ENCODE measurements around the gene FBL. TPM values are rescaled to one million over a fixed set of nuclear protein-coding genes. Genes with fewer than 3 reads are reported as not detected.
"Not testable (repeated sequence)": the region's sequence is repeated elsewhere in the genome, so short reads cannot be mapped to it uniquely, and the experiment has no call there.

Gene FBL
- total and polyA plus RNA-seq, 2 of the 4 experiments (the other 2 are of a cell fraction) = 259 to 446 TPM

GRCh38 chr19:39876486-39876885 is 30.3 kb upstream of the FBL start:
- no CpG with 5 or more reads among the region's 11 CpGs for WGBS, 2 experiments (ENCODE audit: extremely low coverage in 2 of 2, insufficient read length in 1 of 2)
- H2BK20ac ChIP-seq (ENCODE audit: low read depth, low read length); H3K4ac ChIP-seq (ENCODE audit: low read depth, low read length); H3K27me3 ChIP-seq (ENCODE audit: control insufficient read depth, insufficient read depth, low read length); H3K4me3 ChIP-seq (ENCODE audit: insufficient read depth, low read depth, low read length); CTCF ChIA-PET; H3K36me3 ChIP-seq (ENCODE audit: control insufficient read depth, insufficient read depth, low read length); ATAC-seq (ENCODE audit: low read depth); H4K20me1 ChIP-seq (ENCODE audit: insufficient read depth, low read length); dilution Hi-C loops (cut with HindIII; ENCODE audit: low sequenced_read_pairs, unreplicated experiment); H4K8ac ChIP-seq (ENCODE audit: low read depth in 2 of 2, low read length in 2 of 2); intact Hi-C loops (cut with micrococcal nuclease); H3K9me3 ChIP-seq (ENCODE audit: control insufficient read depth, insufficient read depth, low read length); H2BK5ac ChIP-seq (ENCODE audit: low read depth, low read length, poor library complexity, severe bottlenecking); H2AK9ac ChIP-seq (replicated peaks; ENCODE audit: low read depth, low read length, poor library complexity); BruUV-seq (replicated peaks); H3K14ac ChIP-seq (replicated peaks; ENCODE audit: low read depth, low read length); H3K79me1 ChIP-seq (ENCODE audit: low read depth in 1 of 2, low read length in 2 of 2); H2BK15ac ChIP-seq (ENCODE audit: low read depth, low read length); H3K9ac ChIP-seq (ENCODE audit: low read depth, low read length); POLR2A ChIA-PET (ENCODE audit: unreplicated experiment); H3K9me1 ChIP-seq (ENCODE audit: insufficient read depth, low read length); H3K56ac ChIP-seq (ENCODE audit: extremely low read depth, insufficient read depth, low read length); H3K23ac ChIP-seq (ENCODE audit: low read depth, low read length); H4K5ac ChIP-seq (ENCODE audit: low read depth, low read length); H3K4me1 ChIP-seq (ENCODE audit: control insufficient read depth, insufficient read depth, low read length); DNase-seq; in situ Hi-C loops (cut with MboI; ENCODE audit: low sequenced_read_pairs); H4K91ac ChIP-seq (ENCODE audit: insufficient read depth, low read depth, low read length); H3K18ac ChIP-seq (ENCODE audit: low read depth, low read length); H2BK120ac ChIP-seq (ENCODE audit: low read depth, low read length); H3K4me2 ChIP-seq (ENCODE audit: low read depth, low read length); H2AK5ac ChIP-seq (ENCODE audit: low read depth, low read length); H2AFZ ChIP-seq (replicated peaks; ENCODE audit: low read length, poor library complexity); H3K27ac ChIP-seq (ENCODE audit: insufficient read depth, low read length): not testable (repeated sequence)

DNA sequence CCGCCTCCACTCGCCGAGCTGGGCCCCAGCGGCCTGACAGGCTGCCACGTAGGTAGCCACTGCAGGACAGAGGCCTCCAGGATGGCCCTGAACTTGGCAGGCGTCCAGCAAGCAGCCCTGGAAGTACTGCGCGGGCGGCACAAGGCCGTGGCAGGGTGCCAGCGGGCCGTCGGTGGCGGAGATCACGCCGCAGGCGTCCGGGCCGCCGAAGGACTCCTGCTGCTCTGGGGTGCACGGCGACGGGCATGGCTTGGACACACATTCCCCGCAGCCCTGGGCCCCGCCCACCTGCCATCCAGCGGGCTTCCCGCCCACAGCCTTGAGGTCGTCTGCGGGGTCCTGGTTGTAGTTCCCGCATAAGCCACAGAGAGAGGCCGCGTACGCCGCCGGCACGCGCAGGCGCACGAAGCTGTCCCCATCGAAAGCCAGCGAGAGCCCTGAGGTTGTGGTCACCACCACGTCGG is 29.3 kb upstream of the FBL start:
- H3K4me3 ChIP-seq (ENCODE audit: insufficient read depth, low read depth, low read length); H3K56ac ChIP-seq (ENCODE audit: extremely low read depth, insufficient read depth, low read length); POLR2A ChIA-PET (ENCODE audit: unreplicated experiment); H3K4ac ChIP-seq (ENCODE audit: low read depth, low read length); intact Hi-C loops (cut with micrococcal nuclease); H4K5ac ChIP-seq (ENCODE audit: low read depth, low read length); CTCF ChIA-PET; DNase-seq; H2BK20ac ChIP-seq (ENCODE audit: low read depth, low read length); H4K8ac ChIP-seq (ENCODE audit: low read depth in 2 of 2, low read length in 2 of 2); H2BK15ac ChIP-seq (ENCODE audit: low read depth, low read length); H2AK9ac ChIP-seq (replicated peaks; ENCODE audit: low read depth, low read length, poor library complexity); H4K20me1 ChIP-seq (ENCODE audit: insufficient read depth, low read length); H3K79me1 ChIP-seq (ENCODE audit: low read depth in 1 of 2, low read length in 2 of 2); H3K27me3 ChIP-seq (ENCODE audit: control insufficient read depth, insufficient read depth, low read length); H2BK5ac ChIP-seq (ENCODE audit: low read depth, low read length, poor library complexity, severe bottlenecking); H3K14ac ChIP-seq (replicated peaks; ENCODE audit: low read depth, low read length); H2AFZ ChIP-seq (replicated peaks; ENCODE audit: low read length, poor library complexity); H3K9me3 ChIP-seq (ENCODE audit: control insufficient read depth, insufficient read depth, low read length); H3K9me1 ChIP-seq (ENCODE audit: insufficient read depth, low read length); BruUV-seq (replicated peaks); H4K91ac ChIP-seq (ENCODE audit: insufficient read depth, low read depth, low read length); H3K9ac ChIP-seq (ENCODE audit: low read depth, low read length); H2BK120ac ChIP-seq (ENCODE audit: low read depth, low read length); H3K23ac ChIP-seq (ENCODE audit: low read depth, low read length); H3K36me3 ChIP-seq (ENCODE audit: control insufficient read depth, insufficient read depth, low read length); ATAC-seq (ENCODE audit: low read depth); dilution Hi-C loops (cut with HindIII; ENCODE audit: low sequenced_read_pairs, unreplicated experiment); H3K4me2 ChIP-seq (ENCODE audit: low read depth, low read length); H2AK5ac ChIP-seq (ENCODE audit: low read depth, low read length); H3K18ac ChIP-seq (ENCODE audit: low read depth, low read length); H3K27ac ChIP-seq (ENCODE audit: insufficient read depth, low read length); H3K4me1 ChIP-seq (ENCODE audit: control insufficient read depth, insufficient read depth, low read length); in situ Hi-C loops (cut with MboI; ENCODE audit: low sequenced_read_pairs): not testable (repeated sequence)
- WGBS, 2 experiments (ENCODE audit: extremely low coverage in 2 of 2, insufficient read length in 1 of 2) = 47% methylated on average over 3 of the region's 43 CpGs; no CpG with 5 or more reads in 1 of the 2 experiments
